Ectodermal cell (in vitro differentiated cells): ENCODE measurements around the gene OVOL2.
A peak's percentile ranks its signal among the peaks of the same experiment; 100 is the strongest.

Experiments
- H3K27ac ChIP-seq: 2 replicates; pipeline ENCODE4 v1.7.0; 2013; ENCODE audit warnings: mild to moderate bottlenecking, low read depth, low read length; ENCODE audit not compliant: insufficient read depth, poor library complexity, severe bottlenecking
- H3K27me3 ChIP-seq: 2 replicates; pipeline ENCODE4 v1.7.0; 2013; ENCODE audit warnings: mild to moderate bottlenecking, low read length; ENCODE audit not compliant: insufficient read depth, control insufficient read depth, poor library complexity, severe bottlenecking
- H3K36me3 ChIP-seq: one replicate; pipeline ENCODE4 v1.7.0; 2013; ENCODE audit warnings: low read length; ENCODE audit not compliant: control insufficient read depth, insufficient read depth
- H3K4me1 ChIP-seq: one replicate; pipeline ENCODE4 v1.7.0; 2013; ENCODE audit warnings: low read length; ENCODE audit not compliant: control insufficient read depth, insufficient read depth
- H3K4me3 ChIP-seq: 2 replicates; pipeline ENCODE4 v1.7.0; 2013; ENCODE audit warnings: low read depth, low read length, control low read depth; ENCODE audit not compliant: insufficient read depth
- H3K9me3 ChIP-seq: 2 replicates; pipeline ENCODE4 v1.7.0; 2013; ENCODE audit warnings: mild to moderate bottlenecking, low read length, moderate library complexity; ENCODE audit not compliant: control insufficient read depth
- WGBS, 2 experiments: methylation state at CpG; one replicate each; pipeline ENCODE4 v1.1.7; 2013; ENCODE audit warnings: missing lambda C conversion rate in 2 of 2; 5-methylcytosine and 5-hydroxymethylcytosine counted together

The OVOL2 gene

GRCh38 chr20:18058661-18059467 lies 1.1 kb upstream of the OVOL2 start:
- H3K4me3 ChIP-seq = peak overlapping the region; percentile 36
- no peaks in the 10 kb centered on the region for H3K36me3 ChIP-seq
- WGBS, 2 experiments = 1% methylated on average over 46 of the region's 46 CpGs
- H3K4me1 ChIP-seq = peaks cover 19% of the 10 kb centered on the region
- H3K27ac ChIP-seq = no peak overlapping the region
- no peaks in the 10 kb centered on the region for H3K9me3 ChIP-seq
- H3K27me3 ChIP-seq = peaks cover 94% of the 10 kb centered on the region

DNA sequence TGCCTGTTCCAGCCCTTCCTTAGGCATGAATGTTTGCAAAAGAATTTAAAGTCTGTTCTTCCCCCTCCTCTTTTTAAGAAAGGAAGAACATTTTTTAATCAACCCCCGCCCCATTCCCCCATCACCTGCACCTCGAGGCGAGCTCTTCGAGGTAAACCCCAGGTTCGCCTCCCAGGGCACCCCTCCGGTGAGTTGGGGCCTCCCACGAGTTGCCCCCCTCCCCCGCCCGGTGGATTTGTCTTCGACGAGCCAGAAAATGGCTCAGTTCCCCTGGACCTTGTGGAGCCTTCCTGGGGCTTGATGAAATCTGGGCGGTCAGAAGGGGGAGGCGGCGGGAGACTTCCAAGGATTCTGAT lies 256 bp upstream of the OVOL2 start:
- peaks cover 19% of the 10 kb centered on the region for H3K4me1 ChIP-seq
- peaks cover 97% of the 10 kb centered on the region for H3K27me3 ChIP-seq
- WGBS, 2 experiments = 2 to 3% methylated on average over 11 of the region's 14 CpGs
- no peak overlapping the region for H3K27ac ChIP-seq
- no peaks in the 10 kb centered on the region for H3K9me3 ChIP-seq
- H3K36me3 ChIP-seq = no peaks in the 10 kb centered on the region
- H3K4me3 ChIP-seq = peak overlapping the region; percentile 27

DNA sequence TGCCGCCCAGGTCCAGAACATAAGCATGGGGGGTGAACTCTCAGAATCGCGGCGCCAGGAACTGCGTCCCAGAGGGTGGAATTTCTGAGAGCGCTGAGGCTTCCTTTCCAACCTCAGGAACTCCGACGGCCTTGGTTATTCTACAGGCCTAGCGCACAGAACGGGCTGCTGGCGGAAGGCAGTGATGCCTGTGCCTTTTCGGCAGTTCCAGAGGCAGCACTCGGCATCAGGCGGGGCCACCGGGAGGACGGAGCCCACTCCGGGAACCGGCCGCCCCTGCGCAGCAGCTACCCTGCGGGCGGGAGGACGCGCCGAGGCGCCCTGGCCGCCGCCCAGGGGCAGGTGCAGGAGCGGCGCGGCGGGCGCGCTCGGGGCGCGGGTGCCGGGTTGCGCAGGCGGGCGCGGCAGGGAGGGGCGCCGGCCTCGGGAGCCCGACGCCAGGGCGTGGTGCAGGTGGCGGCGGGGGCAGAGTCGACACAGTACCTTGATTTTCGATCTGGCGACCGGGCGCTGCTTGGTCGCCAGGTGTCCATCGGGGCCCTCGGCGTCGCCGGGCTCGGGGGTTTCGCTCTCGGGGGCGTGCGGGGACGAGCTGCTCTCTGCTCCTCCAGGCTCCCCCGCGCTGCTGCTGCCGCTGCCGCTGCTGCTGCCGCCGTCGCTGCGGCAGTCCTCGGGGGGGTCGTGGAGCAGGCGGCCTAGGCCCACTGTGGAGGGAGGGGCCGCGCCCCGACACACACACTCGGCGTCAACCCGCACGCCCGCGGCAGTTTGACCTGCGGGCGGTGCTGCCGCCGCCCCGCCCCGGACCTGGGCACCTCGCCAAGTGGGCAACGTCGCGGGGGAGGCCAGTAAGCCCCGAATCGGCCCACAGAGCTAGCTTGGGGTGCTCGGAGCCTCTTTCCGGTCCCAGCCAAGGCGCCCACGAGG lies 1.3 kb downstream of the OVOL2 start:
- Histone ChIP-seq H3K36me3 (no peaks in the 10 kb centered on the region), H3K27ac (no peak overlapping the region), H3K27me3 (peaks cover 97% of the 10 kb centered on the region), H3K9me3 (no peaks in the 10 kb centered on the region), H3K4me1 (peaks cover 19% of the 10 kb centered on the region), H3K4me3 (peak overlapping the region; percentile 27)
- 1 to 2% methylated on average over 103 of the region's 103 CpGs for WGBS, 2 experiments

DNA sequence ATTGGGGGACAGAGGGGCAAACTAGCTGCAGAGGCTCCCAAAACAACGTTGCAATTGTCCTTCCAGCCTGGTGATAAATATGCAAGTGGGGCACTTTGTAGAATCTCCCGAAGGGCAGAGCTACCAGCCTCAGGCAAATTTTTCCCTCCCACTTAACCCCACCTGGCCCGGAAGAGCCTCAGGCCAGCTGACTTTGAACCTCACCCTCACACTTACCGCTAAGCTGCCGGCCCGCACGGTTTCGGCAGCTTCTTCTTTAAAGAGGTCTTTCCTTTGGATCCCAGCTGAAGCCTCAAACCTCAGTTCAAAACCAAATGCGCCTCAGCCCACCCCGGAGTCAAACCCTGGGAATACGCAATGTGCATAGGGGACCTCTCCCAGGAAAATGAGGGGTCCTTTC lies 2.5 kb downstream of the OVOL2 start:
- H3K27me3 ChIP-seq = peaks cover 88% of the 10 kb centered on the region
- H3K4me1 ChIP-seq = peaks cover 19% of the 10 kb centered on the region
- no peak overlapping the region for H3K4me3 ChIP-seq
- no peaks in the 10 kb centered on the region for H3K36me3 ChIP-seq
- H3K27ac ChIP-seq = no peak overlapping the region
- 15 to 16% methylated on average over 11 of the region's 11 CpGs for WGBS, 2 experiments
- no peaks in the 10 kb centered on the region for H3K9me3 ChIP-seq

GRCh38 chr20:18052856-18053255 lies 4.9 kb downstream of the OVOL2 start:
- no peak overlapping the region for H3K4me3 ChIP-seq
- H3K27me3 ChIP-seq = peaks cover 64% of the 10 kb centered on the region
- H3K27ac ChIP-seq = no peak overlapping the region
- no peaks in the 10 kb centered on the region for H3K36me3 ChIP-seq
- 90% methylated on average over 4 of the region's 4 CpGs for WGBS, 2 experiments
- no peaks in the 10 kb centered on the region for H3K9me3 ChIP-seq
- H3K4me1 ChIP-seq = peaks cover 12% of the 10 kb centered on the region

DNA sequence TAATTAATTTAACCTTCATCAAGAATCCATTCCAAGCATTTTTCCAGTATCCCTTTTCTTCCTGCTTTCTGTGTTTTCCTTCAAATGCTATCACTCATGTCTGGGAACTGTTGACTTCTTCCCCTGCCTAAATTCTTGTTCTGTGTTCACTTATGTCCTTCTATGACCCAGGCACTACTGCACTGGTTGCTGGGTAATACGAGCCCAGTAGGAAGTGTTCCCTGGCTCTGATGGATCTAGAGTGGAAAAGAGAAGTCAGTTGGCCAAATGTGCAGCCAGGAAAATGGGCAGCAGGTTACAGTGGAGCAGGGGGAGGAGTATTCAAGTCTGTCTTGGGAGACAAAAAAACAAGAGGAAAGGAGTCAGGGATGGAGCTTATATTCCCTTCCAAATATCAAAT lies 7.1 kb downstream of the OVOL2 start:
- no peaks in the 10 kb centered on the region for H3K9me3 ChIP-seq

DNA sequence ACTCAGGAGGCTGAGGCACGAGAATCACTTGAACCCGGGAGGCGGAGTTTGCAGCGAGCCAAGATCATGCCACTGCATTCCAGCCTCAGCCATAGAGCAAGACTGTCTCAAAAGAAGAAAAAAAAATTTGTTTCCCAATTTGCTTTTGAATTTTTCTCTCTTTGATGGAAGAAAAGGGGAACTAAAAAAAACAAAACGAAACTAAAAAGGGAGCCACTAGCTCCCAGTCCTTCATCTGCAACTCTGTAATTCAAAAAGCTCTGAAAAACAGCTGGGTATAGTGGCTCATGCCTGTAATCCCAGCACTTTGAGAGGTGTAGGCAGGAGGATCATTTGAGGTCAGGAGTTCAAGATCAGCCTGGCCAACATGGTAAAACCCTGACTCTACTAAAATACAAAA lies 9.5 kb downstream of the OVOL2 start:
- H3K27me3 ChIP-seq = peaks cover 17% of the 10 kb centered on the region
- WGBS, 2 experiments = 80% methylated on average over 5 of the region's 5 CpGs
- H3K27ac ChIP-seq = no peak overlapping the region

More for the DNA sequence above, 7.1 kb downstream of the OVOL2 start:
- 88 to 91% methylated on average over 1 of the region's 1 CpG for WGBS, 2 experiments
- Histone ChIP-seq H3K4me1 (peaks cover 8% of the 10 kb centered on the region), H3K27me3 (peaks cover 42% of the 10 kb centered on the region), H3K27ac (no peak overlapping the region), H3K4me3 (no peak overlapping the region), H3K36me3 (no peaks in the 10 kb centered on the region)

GRCh38 chr20:18046535-18046934 lies 11.2 kb downstream of the OVOL2 start:
- WGBS, 2 experiments = 84 to 91% methylated on average over 4 of the region's 4 CpGs
- Histone ChIP-seq H3K9me3 (no peaks in the 10 kb centered on the region), H3K4me1 (peaks cover 4% of the 10 kb centered on the region), H3K36me3 (no peaks in the 10 kb centered on the region), H3K27ac (no peak overlapping the region), H3K4me3 (no peak overlapping the region), H3K27me3 (peaks cover 3% of the 10 kb centered on the region)

More for the DNA sequence above, 9.5 kb downstream of the OVOL2 start:
- H3K9me3 ChIP-seq = no peaks in the 10 kb centered on the region
- no peaks in the 10 kb centered on the region for H3K36me3 ChIP-seq
- H3K4me1 ChIP-seq = peaks cover 4% of the 10 kb centered on the region
- no peak overlapping the region for H3K4me3 ChIP-seq

- H3K4me1 ChIP-seq = peaks cover 9% of the 10 kb centered on the region
- H3K9me3 ChIP-seq = no peaks in the 10 kb centered on the region
- no peaks in the 10 kb centered on the region for H3K36me3 ChIP-seq
- H3K27ac ChIP-seq = no peak overlapping the region
- no peaks in the 10 kb centered on the region for H3K27me3 ChIP-seq
- 63 to 69% methylated on average over 9 of the region's 9 CpGs for WGBS, 2 experiments
- H3K4me3 ChIP-seq = no peak overlapping the region
Observed at GRCh38 chr20:18042229-18042628, 15.5 kb downstream of the OVOL2 start.

GRCh38 chr20:18041462-18041861 lies 16.3 kb downstream of the OVOL2 start:
- Histone ChIP-seq H3K4me3 (no peak overlapping the region), H3K4me1 (peaks cover 11% of the 10 kb centered on the region), H3K27me3 (no peaks in the 10 kb centered on the region), H3K9me3 (no peaks in the 10 kb centered on the region), H3K36me3 (no peaks in the 10 kb centered on the region), H3K27ac (no peak overlapping the region)
- 91 to 93% methylated on average over 15 of the region's 15 CpGs for WGBS, 2 experiments
